Posterior vena cava (tissue), 2 donors: ENCODE data around the gene NR2F6. TPM values are rescaled to one million over a fixed set of nuclear protein-coding genes. Genes with fewer than 3 reads are reported as not detected.
A peak's percentile ranks its signal among the peaks of the same experiment; 100 is the strongest.
"Not testable (repeated sequence)": the region's sequence is repeated elsewhere in the genome, so short reads cannot be mapped to it uniquely, and the experiment has no call there.

ENCODE experiments used
- DNase-seq: peaks from one replicate; pipeline ENCODE4 v3.0.0-alpha.2; 2020; ENCODE audit warnings: low spot score
- intact Hi-C, 2 donors: fragments of 100-400 bp; cut with DNase I; formaldehyde crosslinking; loops; one replicate each; pipeline versions ENCODE4 v1.14.1 to v1.14.2; 2022 to 2023
- long read RNA-seq, 2 donors: library from polyadenylated mRNA; unstranded; transcript quantifications; one replicate each; pipeline ENCODE4 v2.0.0, GENCODE V29; 2020 to 2021
- total RNA-seq, 2 donors: library from RNA; stranded (reverse); fragmentation: NEBNext Ultra II Directional; extraction: Animal tissue kit (Norgen Biotek cat#: 25700); gene quantifications; one replicate each; pipeline ENCODE4 v1.2.1, GENCODE V29; 2021
- donor health status: DM: yes; HTN: yes; CAD: no.
- donor health status: DM: yes; HTN: yes; CAD: no.

NR2F6 gene
- total RNA-seq: 10 to 100 TPM; 21.2 to 22.8 TPM
- long read RNA-seq, donor 1, transcript NR2F6-201 (4 exons, 2,404 nt): major isoform, 31 of 37 reads
- long read RNA-seq, donor 1, partial matches to known transcripts: 6 of 37 reads
- long read RNA-seq, donor 1, other reads (novel, unspliced or antisense): 0 of 37 reads
- long read RNA-seq, donor 2, partial matches to known transcripts: 7 of 8 reads
- long read RNA-seq, donor 2, other reads (novel, unspliced or antisense): 0 of 8 reads

- DNase-seq: no peak
- intact Hi-C loops: no loop called here
Observed at GRCh38 chr19:17245535-17245984, at the start of gene NR2F6. NR2F6 (minus strand) TSS chr19:17245919; CDS start chr19:17245220, 699 bp downstream.

GRCh38 chr19:17294051-17294891, 48.6 kb upstream of the NR2F6 start:
- intact Hi-C loops: loop anchor here in 1 of 2 donors (5.0 to 10.0 kb wide), 2 partner anchors 51 to 93 kb away; no protein-coding TSS in a partner anchor
- peak; percentile 86 for DNase-seq

GRCh38 chr19:17293605-17294004, 47.9 kb upstream of the NR2F6 start:
- intact Hi-C loops: loop anchor here in 1 of 2 donors (5.0 to 10.0 kb wide), 2 partner anchors 51 to 94 kb away; no protein-coding TSS in a partner anchor
- no peak for DNase-seq

- DNase-seq: peak; percentile 89
Observed at GRCh38 chr19:17292301-17293074, 46.8 kb upstream of the NR2F6 start.

GRCh38 chr19:17289489-17289888, 43.8 kb upstream of the NR2F6 start:
- intact Hi-C loops: no loop called here
- peak; percentile 91 for DNase-seq

More at GRCh38 chr19:17292301-17293074, 46.8 kb upstream of the NR2F6 start:
- intact Hi-C loops: loop anchor here in 1 of 2 donors (5.0 to 10.0 kb wide), 2 partner anchors 52 to 95 kb away; no protein-coding TSS in a partner anchor

- DNase-seq: no peak
- intact Hi-C loops: no loop called here
Observed at GRCh38 chr19:17286752-17287151, 41.0 kb upstream of the NR2F6 start.

- intact Hi-C loops: no loop called here
- DNase-seq: no peak
Observed at GRCh38 chr19:17286263-17286662, 40.5 kb upstream of the NR2F6 start.

- intact Hi-C loops: no loop called here
- DNase-seq: no peak
Observed at GRCh38 chr19:17285415-17286135, 39.9 kb upstream of the NR2F6 start.

GRCh38 chr19:17283504-17283996, 37.8 kb upstream of the NR2F6 start:
- no peak for DNase-seq
- intact Hi-C loops: loop anchor here (5.0 kb wide), 2 partner anchors 76 to 211 kb away; no protein-coding TSS in a partner anchor

GRCh38 chr19:17282488-17283125, 36.9 kb upstream of the NR2F6 start:
- peak; percentile 95 for DNase-seq
- intact Hi-C loops: loop anchor here (5.0 kb wide), 2 partner anchors 75 to 210 kb away; no protein-coding TSS in a partner anchor

- intact Hi-C loops: loop anchor here (5.0 kb wide), 2 partner anchors 74 to 209 kb away; no protein-coding TSS in a partner anchor
- peak; percentile 84 for DNase-seq
Observed at GRCh38 chr19:17281391-17282304, 35.9 kb upstream of the NR2F6 start, which contains the start of gene ANKLE1. ANKLE1 (plus strand) TSS chr19:17281901; CDS start chr19:17281921, 20 bp downstream.

- intact Hi-C loops: no loop called here
- DNase-seq: no peak
Observed at GRCh38 chr19:17279436-17279835, 33.7 kb upstream of the NR2F6 start.

GRCh38 chr19:17275441-17276175, 29.9 kb upstream of the NR2F6 start:
- DNase-seq: no peak
- intact Hi-C loops: no loop called here

- intact Hi-C loops: not testable (repeated sequence)
Observed at GRCh38 chr19:17274892-17275291, 29.2 kb upstream of the NR2F6 start.

GRCh38 chr19:17268754-17269153, 23.0 kb upstream of the NR2F6 start:
- intact Hi-C loops: no loop called here
- DNase-seq: no peak

More at GRCh38 chr19:17274892-17275291, 29.2 kb upstream of the NR2F6 start:
- not testable (repeated sequence) for DNase-seq
